ENCODE data around the gene HIVEP3.

GRCh38 chr1:41673806-41674205, 244.9 kb downstream of the HIVEP3 start:
- TF ChIP-seq POLR2AphosphoS5 (IDR thresholded peaks at IDR 0.05; ENCODE audit: low read depth) (no peak), CTCF (IDR thresholded peaks at IDR 0.05; ENCODE audit: insufficient read depth, low read length) (no peak), GABPA (IDR thresholded peaks at IDR 0.05; ENCODE audit: low read depth) (no peak)
- TF ChIP-seq, protein P1, sequence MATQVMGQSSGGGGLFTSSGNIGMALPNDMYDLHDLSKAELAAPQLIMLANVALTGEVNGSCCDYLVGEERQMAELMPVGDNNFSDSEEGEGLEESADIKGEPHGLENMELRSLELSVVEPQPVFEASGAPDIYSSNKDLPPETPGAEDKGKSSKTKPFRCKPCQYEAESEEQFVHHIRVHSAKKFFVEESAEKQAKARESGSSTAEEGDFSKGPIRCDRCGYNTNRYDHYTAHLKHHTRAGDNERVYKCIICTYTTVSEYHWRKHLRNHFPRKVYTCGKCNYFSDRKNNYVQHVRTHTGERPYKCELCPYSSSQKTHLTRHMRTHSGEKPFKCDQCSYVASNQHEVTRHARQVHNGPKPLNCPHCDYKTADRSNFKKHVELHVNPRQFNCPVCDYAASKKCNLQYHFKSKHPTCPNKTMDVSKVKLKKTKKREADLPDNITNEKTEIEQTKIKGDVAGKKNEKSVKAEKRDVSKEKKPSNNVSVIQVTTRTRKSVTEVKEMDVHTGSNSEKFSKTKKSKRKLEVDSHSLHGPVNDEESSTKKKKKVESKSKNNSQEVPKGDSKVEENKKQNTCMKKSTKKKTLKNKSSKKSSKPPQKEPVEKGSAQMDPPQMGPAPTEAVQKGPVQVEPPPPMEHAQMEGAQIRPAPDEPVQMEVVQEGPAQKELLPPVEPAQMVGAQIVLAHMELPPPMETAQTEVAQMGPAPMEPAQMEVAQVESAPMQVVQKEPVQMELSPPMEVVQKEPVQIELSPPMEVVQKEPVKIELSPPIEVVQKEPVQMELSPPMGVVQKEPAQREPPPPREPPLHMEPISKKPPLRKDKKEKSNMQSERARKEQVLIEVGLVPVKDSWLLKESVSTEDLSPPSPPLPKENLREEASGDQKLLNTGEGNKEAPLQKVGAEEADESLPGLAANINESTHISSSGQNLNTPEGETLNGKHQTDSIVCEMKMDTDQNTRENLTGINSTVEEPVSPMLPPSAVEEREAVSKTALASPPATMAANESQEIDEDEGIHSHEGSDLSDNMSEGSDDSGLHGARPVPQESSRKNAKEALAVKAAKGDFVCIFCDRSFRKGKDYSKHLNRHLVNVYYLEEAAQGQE (IDR thresholded peaks at IDR 0.05; ENCODE audit: insufficient replicate concordance, low read depth), result no peak
